HG03521 (cell line): ENCODE results near the gene IFT122.
A peak's percentile ranks its signal among the peaks of the same experiment; 100 is the strongest.
"Not testable (repeated sequence)": the region's sequence is repeated elsewhere in the genome, so short reads cannot be mapped to it uniquely, and the experiment has no call there.

Source experiments
- ATAC-seq: cut with Tn5 transposase; IDR thresholded peaks from one replicate; pipeline ENCODE4 v1.9.1; 2021; ENCODE audit warnings: mild to moderate bottlenecking, moderate library complexity; ENCODE audit not compliant: unreplicated experiment

Gene IFT122

DNA sequence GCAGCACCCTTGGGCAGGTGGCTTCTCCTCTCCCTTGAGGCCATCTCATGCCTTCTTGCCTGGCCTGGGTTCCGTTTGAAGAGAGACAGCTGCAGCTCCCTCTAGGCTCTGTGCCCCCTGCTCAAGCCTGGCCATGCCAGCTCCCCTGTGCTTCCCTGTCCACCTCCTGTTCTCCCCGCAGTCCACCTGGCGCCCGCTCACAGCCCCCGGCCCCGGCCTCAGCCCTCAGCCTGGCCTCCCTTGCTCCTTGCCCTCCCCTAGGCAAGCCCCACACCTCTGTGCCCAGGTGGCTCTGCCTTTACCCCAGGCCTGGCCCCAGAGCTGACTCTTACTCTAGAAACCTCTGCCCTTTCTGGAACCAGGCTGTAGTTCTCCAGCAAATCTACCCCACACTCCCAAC lies 74.5 kb downstream of the IFT122 start:
- ATAC-seq = no peak

DNA sequence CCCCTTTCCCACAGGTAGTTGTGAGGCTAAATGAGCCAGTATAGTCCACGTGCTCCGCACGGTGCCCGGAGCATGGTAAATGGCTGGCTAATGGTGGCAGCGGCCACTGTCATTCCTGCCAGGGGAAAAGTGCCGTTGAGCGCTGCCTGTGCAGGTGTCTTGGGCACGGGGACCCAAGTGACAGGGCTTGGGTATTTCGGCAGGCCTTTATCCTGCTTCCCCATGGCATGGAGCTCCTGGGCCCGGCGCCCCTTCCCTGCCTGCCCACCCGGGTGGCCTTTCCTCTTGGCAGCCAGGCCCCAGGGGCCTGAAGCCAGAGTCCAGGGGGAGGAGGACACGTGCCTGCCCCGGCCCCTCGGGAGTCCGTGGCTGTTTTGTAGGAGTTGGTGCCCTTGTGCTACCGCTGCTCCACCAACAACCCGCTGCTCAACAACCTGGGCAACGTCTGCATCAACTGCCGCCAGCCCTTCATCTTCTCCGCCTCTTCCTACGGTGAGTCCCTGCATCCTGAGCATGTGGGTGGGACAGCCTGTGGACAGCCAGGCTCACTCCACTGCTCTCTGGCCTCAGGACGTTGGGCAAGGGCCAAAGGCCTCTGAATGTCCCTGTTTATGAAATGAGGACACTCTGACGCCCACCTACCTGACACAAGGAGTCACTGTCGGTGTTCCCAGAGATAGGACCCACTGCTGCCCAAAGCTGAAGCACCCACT lies 75.2 kb downstream of the IFT122 start:
- not testable (repeated sequence) for ATAC-seq

DNA sequence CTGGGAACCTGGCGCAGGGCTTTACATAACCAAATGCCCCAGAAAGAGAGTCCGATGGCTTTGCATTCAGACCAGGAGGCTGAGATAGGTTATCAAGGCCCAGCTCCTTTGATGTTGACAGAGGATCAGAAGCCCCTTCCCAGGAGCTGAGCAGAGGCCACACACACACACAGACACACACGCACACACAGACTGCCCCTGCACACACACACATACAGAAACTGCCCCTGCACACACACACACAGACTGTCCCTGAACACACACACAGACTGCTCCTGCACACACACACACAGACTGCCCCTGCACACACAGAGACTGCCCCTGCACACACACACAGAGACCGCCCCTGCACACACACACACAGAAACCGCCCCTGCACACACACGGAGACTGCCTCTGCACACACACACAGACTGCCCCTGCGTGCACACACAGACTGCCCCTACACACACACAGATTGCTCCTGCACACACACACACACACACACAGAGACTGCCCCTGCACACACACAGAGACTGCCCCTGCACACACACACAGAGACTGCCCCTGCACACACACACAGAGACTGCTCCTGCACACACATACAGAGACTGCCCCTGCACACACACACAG lies 75.9 kb downstream of the IFT122 start:
- not testable (repeated sequence) for ATAC-seq

DNA sequence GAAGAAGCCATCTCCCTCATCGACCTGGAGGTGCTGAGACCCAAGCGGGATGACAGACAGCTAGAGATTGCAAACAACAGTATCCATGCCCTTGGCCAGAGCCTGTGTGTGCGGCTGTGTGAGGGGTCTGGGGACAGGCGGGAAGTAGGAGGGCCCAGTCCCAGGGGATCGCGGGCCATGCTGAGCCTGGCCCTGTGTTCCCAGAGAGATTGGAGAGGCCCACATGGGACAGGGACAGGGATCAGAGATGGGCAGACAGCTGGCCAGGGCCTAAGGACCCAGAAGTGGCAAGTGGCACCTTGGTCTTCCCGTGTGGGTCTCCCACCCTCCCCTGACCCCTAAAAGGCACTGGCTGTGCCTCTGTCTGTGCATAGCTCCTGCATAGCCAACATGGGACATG lies 77.5 kb downstream of the IFT122 start:
- no peak for ATAC-seq

DNA sequence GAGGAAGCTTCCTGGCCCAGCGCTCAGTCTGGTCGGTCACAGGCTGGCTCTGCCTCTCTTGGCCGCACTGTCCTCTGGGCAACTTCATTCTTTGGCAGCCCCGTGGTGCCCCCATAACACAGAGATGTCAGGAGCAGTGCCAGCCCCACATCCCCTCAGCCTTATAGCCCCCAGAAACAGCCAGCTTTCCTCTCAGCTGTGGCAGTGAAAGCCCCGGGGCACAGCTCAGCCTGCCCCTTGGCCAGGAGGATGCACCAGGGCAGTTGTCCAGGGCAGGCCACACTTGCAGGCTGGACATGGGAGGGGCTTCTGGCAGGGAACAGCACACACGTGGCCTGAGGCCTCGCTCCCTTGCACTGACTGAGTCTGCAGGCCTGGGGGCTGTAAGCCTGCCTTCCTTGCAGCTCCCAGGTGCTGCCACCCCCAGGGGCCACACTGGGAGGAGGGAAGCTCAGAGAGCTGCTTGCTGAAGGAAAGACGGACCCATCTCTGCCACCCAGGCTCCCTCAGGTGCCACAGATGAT lies 78.1 kb downstream of the IFT122 start:
- ATAC-seq = no peak

DNA sequence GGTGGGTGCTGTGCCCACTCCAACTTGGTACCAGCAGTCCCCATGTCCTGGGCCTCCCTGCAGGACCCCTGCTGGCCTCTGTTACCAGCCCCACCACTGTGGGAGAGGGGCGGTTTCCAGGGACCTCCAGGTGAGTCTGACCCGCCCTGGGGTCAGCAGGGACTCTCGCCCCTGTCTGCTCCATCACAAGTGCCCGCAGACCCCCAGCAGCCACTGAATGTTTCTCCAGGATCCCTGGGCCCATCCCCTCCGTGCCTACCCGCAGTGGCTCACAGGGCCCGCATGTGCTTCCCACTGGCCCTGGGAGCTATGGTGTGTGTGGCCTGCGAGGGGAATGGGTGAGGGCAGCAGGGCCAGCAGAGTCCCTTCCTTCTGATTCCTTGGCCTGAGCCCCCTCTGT lies 78.6 kb downstream of the IFT122 start:
- no peak for ATAC-seq

DNA sequence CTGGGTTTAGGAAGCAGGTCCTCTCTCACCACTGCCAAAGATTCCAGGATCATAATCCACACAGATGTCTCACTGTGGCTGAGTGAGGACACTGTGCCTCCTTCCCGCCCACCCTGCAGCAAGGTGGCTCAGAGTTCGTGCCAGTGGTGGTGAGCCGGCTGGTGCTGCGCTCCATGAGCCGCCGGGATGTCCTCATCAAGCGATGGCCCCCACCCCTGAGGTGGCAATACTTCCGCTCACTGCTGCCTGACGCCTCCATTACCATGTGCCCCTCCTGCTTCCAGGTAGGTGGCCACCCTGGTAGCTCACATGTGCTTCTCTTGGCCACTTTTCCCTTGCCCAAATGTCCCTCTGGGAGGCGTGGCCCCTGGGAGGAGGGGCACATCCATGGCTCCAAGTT lies 79.4 kb downstream of the IFT122 start:
- ATAC-seq = no peak

DNA sequence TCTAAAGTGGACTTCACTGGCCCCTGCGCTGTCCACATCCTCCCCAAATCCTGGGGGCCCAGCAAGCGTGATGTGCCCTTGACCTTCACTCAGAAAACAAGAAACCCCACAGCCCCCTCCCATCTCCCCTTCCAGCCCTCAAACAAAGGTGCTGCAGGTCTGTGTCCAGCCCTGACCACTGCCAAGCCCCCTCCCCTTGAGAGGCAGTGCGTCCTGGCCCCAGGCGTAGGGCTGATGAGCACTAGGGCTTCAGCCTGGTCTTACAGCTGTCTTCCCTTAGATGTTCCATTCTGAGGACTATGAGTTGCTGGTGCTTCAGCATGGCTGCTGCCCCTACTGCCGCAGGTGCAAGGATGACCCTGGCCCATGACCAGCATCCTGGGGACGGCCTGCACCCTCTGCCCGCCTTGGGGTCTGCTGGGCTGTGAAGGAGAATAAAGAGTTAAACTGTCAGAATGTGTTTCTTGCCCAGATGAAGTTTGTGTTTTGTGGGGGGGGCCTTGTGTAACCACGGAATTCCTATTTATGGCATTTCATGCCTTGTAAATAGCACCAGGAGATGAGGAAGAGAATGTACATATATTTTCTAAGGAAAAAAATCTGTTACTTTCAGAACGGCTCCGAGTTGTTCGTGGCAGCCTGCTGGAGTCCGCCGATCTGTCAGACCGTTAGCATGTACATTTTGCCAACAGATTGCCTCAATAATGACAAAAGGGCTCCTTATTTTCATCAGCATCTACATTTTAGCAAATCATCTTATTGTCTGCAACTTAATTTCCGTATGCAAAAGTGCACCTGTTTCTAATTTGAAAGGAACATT lies 80.1 kb downstream of the IFT122 start:
- ATAC-seq = no peak

DNA sequence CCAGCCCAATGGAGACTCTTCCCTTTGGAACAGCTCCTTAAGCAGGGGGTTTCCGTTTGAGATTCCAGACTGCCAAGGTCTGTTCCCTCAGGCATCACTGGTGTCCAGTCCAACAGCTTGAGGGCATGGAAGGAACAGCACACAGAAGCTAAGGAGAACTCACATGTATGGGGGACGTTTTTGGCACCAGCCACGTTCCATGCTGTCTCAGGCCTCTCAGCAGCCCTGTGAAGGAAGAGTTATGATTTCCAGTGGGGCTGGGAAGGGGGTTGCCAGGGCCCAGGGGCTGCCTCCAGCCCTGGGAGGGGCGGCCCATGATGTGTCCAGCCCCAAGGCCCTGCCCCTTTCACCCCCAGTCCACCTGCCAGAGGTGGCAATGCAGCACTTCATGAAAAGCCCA lies 80.9 kb downstream of the IFT122 start:
- no peak for ATAC-seq

DNA sequence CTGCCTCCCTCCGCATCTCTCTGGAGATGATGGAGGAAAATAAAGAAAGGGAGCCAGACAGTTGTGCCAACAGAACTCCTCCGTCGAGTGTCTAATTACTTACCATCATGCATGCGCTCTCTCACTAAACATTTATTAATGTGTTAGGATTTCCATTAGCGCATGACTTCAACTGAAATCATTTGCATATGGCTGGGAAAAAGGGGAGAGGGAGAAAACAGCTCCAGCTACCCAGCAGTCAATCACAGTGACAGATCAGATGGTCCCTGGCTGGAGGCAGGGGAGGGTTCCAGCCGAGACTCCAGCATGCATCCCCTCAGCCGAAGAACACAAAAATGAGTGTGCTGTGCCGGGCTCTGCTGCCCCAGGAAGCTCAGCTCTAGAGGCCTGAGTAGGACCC lies 81.6 kb downstream of the IFT122 start:
- no peak for ATAC-seq

DNA sequence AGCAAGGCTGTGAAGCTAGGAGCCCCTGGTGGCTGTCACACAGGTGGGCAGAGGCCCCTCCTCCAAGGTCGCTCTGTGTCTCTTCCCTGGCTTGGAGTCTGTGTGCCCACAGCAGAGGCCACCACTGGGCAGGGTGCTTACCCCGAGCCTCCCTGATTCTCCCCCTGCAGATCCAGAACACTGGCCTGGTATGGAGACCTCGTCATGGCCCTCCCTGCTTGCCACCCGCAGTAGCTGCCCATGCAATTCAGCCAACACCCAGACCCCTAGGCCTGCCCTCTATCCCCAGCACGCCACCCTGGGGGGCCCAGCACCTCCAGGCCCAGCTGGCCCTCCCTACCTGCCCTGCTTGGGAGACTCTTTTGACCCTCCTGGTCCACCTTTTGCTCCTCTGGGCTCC lies 82.9 kb downstream of the IFT122 start:
- no peak for ATAC-seq

DNA sequence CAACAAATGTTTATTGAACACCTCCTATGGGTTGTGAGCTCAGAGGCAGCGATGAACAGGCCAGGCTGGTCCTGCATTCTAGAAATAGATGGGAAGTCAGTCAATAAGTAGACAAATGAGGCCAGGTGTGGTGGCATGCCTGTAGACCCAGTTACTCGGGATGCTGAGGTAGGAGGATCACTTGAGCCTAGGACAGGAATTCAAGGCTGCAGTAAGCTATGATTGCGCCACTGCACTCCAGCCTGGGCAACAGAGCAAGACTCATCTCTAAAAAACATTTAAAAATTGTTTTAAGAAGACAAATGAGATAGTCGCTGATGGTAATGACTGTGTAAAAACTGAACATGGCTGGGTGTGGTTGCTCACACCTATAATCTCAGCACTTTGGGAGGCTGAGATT lies 84.1 kb downstream of the IFT122 start:
- no peak for ATAC-seq

DNA sequence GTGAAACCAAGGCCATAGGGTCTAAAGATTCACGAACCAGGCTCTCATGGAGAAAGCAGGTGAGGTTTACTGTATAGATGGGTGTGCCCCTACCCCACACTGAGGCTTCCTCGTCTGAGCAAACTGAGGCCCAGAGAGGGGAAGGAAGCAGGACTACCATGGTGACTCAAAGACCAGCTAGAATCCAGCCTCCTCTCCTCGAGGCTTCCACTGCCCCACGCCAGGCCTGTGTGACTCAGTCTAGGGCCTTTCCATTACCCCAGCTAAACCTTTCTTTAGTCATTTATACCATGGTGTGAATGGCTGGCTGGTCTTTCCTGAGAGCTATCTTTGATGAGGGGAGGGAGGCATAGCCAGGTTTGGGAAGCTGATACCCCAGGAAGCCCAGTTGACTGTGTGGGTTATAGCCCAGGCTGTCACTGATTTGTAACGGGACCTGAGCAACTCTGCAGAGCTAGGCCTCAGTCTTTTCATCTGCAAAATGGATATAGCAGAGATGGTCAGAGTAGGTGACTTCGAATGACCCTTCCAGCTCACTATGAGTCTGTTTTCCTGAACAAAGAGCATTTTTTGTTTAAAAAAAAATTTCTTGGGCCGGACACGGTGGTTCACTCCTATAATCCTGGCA lies 85.4 kb downstream of the IFT122 start:
- ATAC-seq = no peak

DNA sequence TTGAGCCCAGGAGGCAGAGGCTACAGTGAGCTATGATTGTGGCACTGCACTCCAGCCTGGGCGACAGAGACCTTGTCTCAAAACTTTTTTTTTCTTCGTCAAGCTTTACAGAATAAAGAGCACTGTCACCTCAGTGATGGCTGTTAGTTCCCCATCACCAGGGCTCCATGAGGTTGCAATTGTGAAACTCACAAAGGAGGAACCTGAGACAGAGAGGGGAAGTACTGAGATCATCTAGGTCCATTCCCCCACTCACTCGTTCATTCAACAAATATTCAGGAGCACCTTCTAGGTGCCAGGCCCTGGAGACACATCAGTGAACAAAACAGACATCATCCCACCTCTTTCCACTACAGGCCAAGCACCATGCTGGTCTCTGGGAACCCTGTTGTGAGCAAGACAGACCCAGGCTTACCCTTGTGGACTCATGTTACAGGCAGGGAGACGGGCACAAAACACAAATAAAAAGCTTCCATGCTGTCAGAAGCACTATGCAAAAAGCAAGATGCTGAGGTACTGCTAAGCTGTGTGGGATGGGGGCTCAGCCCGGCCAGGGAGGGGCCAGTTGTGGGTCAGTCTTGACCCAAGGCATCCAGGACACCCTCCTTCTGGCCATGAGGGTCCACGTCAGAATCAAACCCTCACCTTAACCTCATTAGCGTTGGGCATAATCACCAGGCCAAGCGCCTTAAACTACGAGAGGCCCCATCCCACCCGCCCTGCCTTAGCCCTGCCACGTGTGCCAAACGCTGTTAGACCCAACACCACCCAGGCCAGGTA lies 86.3 kb downstream of the IFT122 start:
- ATAC-seq = peak; percentile 84

DNA sequence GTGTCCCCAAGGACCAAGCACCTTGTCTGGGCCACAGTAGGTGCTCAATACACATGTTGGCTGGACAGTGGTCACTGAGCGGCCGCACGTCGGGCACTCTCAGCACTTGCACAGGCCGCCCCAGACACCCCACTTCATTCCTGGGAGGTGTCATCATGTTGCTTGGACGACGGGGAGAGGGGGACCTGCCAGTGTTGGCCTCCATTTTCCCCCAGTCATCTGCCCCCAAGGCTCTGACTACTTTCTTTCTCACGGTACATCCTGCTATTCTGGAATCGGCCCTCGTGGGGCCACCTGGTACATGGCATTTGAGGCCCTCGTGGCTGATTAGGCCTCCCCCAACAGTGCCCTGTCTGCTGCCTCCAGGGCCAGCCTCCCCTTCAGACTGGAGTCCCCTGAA lies 87.2 kb downstream of the IFT122 start:
- ATAC-seq = no peak

DNA sequence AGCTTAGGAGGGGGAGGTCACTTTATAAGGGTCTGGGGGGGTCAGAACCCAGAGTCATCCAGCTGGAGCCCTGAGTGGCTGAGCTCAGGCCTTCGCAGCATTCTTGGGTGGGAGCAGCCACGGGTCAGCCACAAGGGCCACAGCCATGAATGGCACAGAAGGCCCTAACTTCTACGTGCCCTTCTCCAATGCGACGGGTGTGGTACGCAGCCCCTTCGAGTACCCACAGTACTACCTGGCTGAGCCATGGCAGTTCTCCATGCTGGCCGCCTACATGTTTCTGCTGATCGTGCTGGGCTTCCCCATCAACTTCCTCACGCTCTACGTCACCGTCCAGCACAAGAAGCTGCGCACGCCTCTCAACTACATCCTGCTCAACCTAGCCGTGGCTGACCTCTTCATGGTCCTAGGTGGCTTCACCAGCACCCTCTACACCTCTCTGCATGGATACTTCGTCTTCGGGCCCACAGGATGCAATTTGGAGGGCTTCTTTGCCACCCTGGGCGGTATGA lies 88.6 kb downstream of the IFT122 start, which contains the start of gene RHO:
TSS of gene RHO (plus strand) at position 51 of the 512 bp plus-strand sequence. CDS start at position 146, 95 bp downstream.
- no peak for ATAC-seq

DNA sequence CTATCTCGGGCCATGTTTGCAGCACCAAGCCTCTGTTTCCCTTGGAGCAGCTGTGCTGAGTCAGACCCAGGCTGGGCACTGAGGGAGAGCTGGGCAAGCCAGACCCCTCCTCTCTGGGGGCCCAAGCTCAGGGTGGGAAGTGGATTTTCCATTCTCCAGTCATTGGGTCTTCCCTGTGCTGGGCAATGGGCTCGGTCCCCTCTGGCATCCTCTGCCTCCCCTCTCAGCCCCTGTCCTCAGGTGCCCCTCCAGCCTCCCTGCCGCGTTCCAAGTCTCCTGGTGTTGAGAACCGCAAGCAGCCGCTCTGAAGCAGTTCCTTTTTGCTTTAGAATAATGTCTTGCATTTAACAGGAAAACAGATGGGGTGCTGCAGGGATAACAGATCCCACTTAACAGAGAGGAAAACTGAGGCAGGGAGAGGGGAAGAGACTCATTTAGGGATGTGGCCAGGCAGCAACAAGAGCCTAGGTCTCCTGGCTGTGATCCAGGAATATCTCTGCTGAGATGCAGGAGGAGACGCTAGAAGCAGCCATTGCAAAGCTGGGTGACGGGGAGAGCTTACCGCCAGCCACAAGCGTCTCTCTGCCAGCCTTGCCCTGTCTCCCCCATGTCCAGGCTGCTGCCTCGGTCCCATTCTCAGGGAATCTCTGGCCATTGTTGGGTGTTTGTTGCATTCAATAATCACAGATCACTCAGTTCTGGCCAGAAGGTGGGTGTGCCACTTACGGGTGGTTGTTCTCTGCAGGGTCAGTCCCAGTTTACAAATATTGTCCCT lies 89.6 kb downstream of the IFT122 start:
- no peak for ATAC-seq

DNA sequence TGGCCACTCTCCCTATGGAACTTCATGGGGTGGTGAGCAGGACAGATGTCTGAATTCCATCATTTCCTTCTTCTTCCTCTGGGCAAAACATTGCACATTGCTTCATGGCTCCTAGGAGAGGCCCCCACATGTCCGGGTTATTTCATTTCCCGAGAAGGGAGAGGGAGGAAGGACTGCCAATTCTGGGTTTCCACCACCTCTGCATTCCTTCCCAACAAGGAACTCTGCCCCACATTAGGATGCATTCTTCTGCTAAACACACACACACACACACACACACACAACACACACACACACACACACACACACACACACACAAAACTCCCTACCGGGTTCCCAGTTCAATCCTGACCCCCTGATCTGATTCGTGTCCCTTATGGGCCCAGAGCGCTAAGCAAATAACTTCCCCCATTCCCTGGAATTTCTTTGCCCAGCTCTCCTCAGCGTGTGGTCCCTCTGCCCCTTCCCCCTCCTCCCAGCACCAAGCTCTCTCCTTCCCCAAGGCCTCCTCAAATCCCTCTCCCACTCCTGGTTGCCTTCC lies 90.3 kb downstream of the IFT122 start:
- no peak for ATAC-seq

DNA sequence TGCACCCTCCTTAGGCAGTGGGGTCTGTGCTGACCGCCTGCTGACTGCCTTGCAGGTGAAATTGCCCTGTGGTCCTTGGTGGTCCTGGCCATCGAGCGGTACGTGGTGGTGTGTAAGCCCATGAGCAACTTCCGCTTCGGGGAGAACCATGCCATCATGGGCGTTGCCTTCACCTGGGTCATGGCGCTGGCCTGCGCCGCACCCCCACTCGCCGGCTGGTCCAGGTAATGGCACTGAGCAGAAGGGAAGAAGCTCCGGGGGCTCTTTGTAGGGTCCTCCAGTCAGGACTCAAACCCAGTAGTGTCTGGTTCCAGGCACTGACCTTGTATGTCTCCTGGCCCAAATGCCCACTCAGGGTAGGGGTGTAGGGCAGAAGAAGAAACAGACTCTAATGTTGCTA lies 90.8 kb downstream of the IFT122 start:
- ATAC-seq = no peak
